DMS 273 treated with DMSO at 0.1 percent for 48 hours (cell line): Measurements from ENCODE around the gene ISL2.
A peak's percentile ranks its signal among the peaks of the same experiment; 100 is the strongest.
"Not testable (repeated sequence)": the region's sequence is repeated elsewhere in the genome, so short reads cannot be mapped to it uniquely, and the experiment has no call there.

Experiments
- DNase-seq: peaks from one replicate; lab custom pipeline; 2025; lab: John Stamatoyannopoulos, UW

The ISL2 gene

GRCh38 chr15:76336254-76337058 lies at the start of gene ISL2:
Gene ISL2 (plus strand): TSS chr15:76336773. CDS start chr15:76336884, 111 bp downstream.
- DNase-seq = peak; percentile 83

GRCh38 chr15:76289582-76289981 lies 47.0 kb upstream of the ISL2 start:
- DNase-seq = no peak

- DNase-seq = no peak
These were observed 43.2 kb upstream of the ISL2 start for GRCh38 chr15:76293361-76293760.

- DNase-seq = not testable (repeated sequence)
These were observed 42.1 kb upstream of the ISL2 start for GRCh38 chr15:76294463-76294862.

GRCh38 chr15:76296849-76297248 lies 39.7 kb upstream of the ISL2 start:
- DNase-seq = no peak

GRCh38 chr15:76297951-76298350 lies 38.6 kb upstream of the ISL2 start:
- DNase-seq = not testable (repeated sequence)

GRCh38 chr15:76298986-76299385 lies 37.6 kb upstream of the ISL2 start:
- no peak for DNase-seq

- no peak for DNase-seq
These were observed 36.8 kb upstream of the ISL2 start for GRCh38 chr15:76299786-76300185.

- no peak for DNase-seq
These were observed 32.7 kb upstream of the ISL2 start for GRCh38 chr15:76303909-76304308.

- no peak for DNase-seq
These were observed 26.8 kb upstream of the ISL2 start for GRCh38 chr15:76309601-76310330.

- DNase-seq = no peak
These were observed 26.0 kb upstream of the ISL2 start for GRCh38 chr15:76310475-76311099.

- DNase-seq = peak; percentile 79
These were observed 25.2 kb upstream of the ISL2 start, which contains the start of gene ETFA for GRCh38 chr15:76311100-76311953. Gene ETFA (minus strand): TSS chr15:76311469. CDS start chr15:76311388, 81 bp downstream.

GRCh38 chr15:76312540-76313174 lies 23.9 kb upstream of the ISL2 start:
- no peak for DNase-seq

- DNase-seq = not testable (repeated sequence)
These were observed 23.4 kb upstream of the ISL2 start for GRCh38 chr15:76313175-76313567.

- peak; percentile 36 for DNase-seq
These were observed 22.8 kb upstream of the ISL2 start for GRCh38 chr15:76313731-76314130.

GRCh38 chr15:76320012-76320411 lies 16.6 kb upstream of the ISL2 start:
- no peak for DNase-seq

- no peak for DNase-seq
These were observed 15.4 kb upstream of the ISL2 start for GRCh38 chr15:76321171-76321570.

GRCh38 chr15:76321602-76322001 lies 15.0 kb upstream of the ISL2 start:
- DNase-seq = no peak

GRCh38 chr15:76324066-76324465 lies 12.5 kb upstream of the ISL2 start:
- no peak for DNase-seq

GRCh38 chr15:76325704-76326103 lies 10.9 kb upstream of the ISL2 start:
- DNase-seq = no peak
